GM21390 (cell line): ENCODE results near the gene NF2.
"Not testable (repeated sequence)": the region's sequence is repeated elsewhere in the genome, so short reads cannot be mapped to it uniquely, and the experiment has no call there.

Experiments
- ATAC-seq: cut with Tn5 transposase; IDR thresholded peaks from one replicate; pipeline ENCODE4 v1.9.1; 2021; ENCODE audit not compliant: unreplicated experiment

NF2 gene

GRCh38 chr22:29594447-29594846 is 9.0 kb upstream of the NF2 start:
- not testable (repeated sequence) for ATAC-seq

GRCh38 chr22:29596408-29596807 is 7.0 kb upstream of the NF2 start:
- no peak for ATAC-seq

- ATAC-seq: not testable (repeated sequence)
These were observed 5.4 kb upstream of the NF2 start for GRCh38 chr22:29597871-29598683.

- ATAC-seq: no peak
These were observed 4.8 kb upstream of the NF2 start for GRCh38 chr22:29598684-29599020.

GRCh38 chr22:29604076-29604360 is 585 bp downstream of the NF2 start:
- ATAC-seq: no peak

- ATAC-seq: no peak
These were observed 2.1 kb downstream of the NF2 start for GRCh38 chr22:29605527-29605850.

- no peak for ATAC-seq
These were observed 2.9 kb downstream of the NF2 start for GRCh38 chr22:29606320-29606719.

- ATAC-seq: no peak
These were observed 4.0 kb downstream of the NF2 start for GRCh38 chr22:29607426-29607825.

GRCh38 chr22:29609139-29609538 is 5.7 kb downstream of the NF2 start:
- ATAC-seq: no peak

GRCh38 chr22:29610780-29611179 is 7.3 kb downstream of the NF2 start:
- ATAC-seq: no peak

GRCh38 chr22:29615705-29616327 is 12.4 kb downstream of the NF2 start:
- ATAC-seq: no peak

GRCh38 chr22:29617922-29618629 is 14.6 kb downstream of the NF2 start:
- ATAC-seq: no peak

- ATAC-seq: no peak
These were observed 18.5 kb downstream of the NF2 start for GRCh38 chr22:29621761-29622526.

- ATAC-seq: no peak
These were observed 19.6 kb downstream of the NF2 start for GRCh38 chr22:29623059-29623458.

- ATAC-seq: no peak
These were observed 20.2 kb downstream of the NF2 start for GRCh38 chr22:29623553-29624169.

- no peak for ATAC-seq
These were observed 21.8 kb downstream of the NF2 start for GRCh38 chr22:29625090-29625825.

GRCh38 chr22:29626497-29627195 is 23.2 kb downstream of the NF2 start:
- ATAC-seq: no peak

- ATAC-seq: no peak
These were observed 23.7 kb downstream of the NF2 start for GRCh38 chr22:29627196-29627535.

- no peak for ATAC-seq
These were observed 25.8 kb downstream of the NF2 start for GRCh38 chr22:29628996-29629902.
